Duodenal mucosa (tissue), 2 donors: ENCODE measurements around the gene FBXO3.
"Not testable (repeated sequence)": the region's sequence is repeated elsewhere in the genome, so short reads cannot be mapped to it uniquely, and the experiment has no call there.

Experiments
- H3K27ac ChIP-seq: one replicate; pipeline ENCODE4 v1.7.0; 2013; ENCODE audit warnings: low read depth, low read length
- H3K27me3 ChIP-seq, 2 donors: one replicate each; pipeline ENCODE4 v1.7.0; 2013; ENCODE audit warnings: low read length in 2 of 2, control low read depth in 1 of 2; ENCODE audit not compliant: insufficient read depth in 2 of 2, control insufficient read depth in 1 of 2
- H3K36me3 ChIP-seq, 2 donors: one replicate each; pipeline ENCODE4 v1.7.0; 2013; ENCODE audit warnings: low read length in 2 of 2, control low read depth in 1 of 2; ENCODE audit not compliant: insufficient read depth in 2 of 2, control insufficient read depth in 1 of 2
- H3K4me1 ChIP-seq, 2 donors: one replicate each; pipeline ENCODE4 v1.7.0; 2013; ENCODE audit warnings: low read length in 2 of 2, control low read depth in 1 of 2; ENCODE audit not compliant: insufficient read depth in 2 of 2, control insufficient read depth in 1 of 2
- H3K4me3 ChIP-seq, 2 donors: one replicate each; pipeline ENCODE4 v1.7.0; 2013; ENCODE audit warnings: low read length in 2 of 2, low read depth in 1 of 2
- H3K9ac ChIP-seq, 2 donors: one replicate each; pipeline ENCODE4 v1.7.0; 2013; ENCODE audit warnings: low read length in 2 of 2, low read depth in 1 of 2
- H3K9me3 ChIP-seq, 2 donors: one replicate each; pipeline ENCODE4 v1.7.0; 2013; ENCODE audit warnings: low read length in 2 of 2, control low read depth in 1 of 2; ENCODE audit not compliant: control insufficient read depth in 1 of 2

FBXO3 gene

GRCh38 chr11:33719587-33719986 lies 54.7 kb downstream of the FBXO3 start:
- H3K9me3 ChIP-seq, result no peaks in the 10 kb centered on the region
- peaks cover 15 to 38% of the 10 kb centered on the region in 2 donors for H3K36me3 ChIP-seq
- H3K4me3 ChIP-seq, result no peak overlapping the region
- no peaks in the 10 kb centered on the region for H3K27me3 ChIP-seq
- H3K27ac ChIP-seq, result no peak overlapping the region
- no peak overlapping the region for H3K9ac ChIP-seq
- H3K4me1 ChIP-seq, result peaks cover 28 to 41% of the 10 kb centered on the region in 2 donors

GRCh38 chr11:33718440-33718839 lies 55.9 kb downstream of the FBXO3 start:
- H3K27ac ChIP-seq, result no peak overlapping the region
- H3K36me3 ChIP-seq, result peaks cover 15 to 43% of the 10 kb centered on the region in 2 donors
- H3K27me3 ChIP-seq, result no peaks in the 10 kb centered on the region
- H3K9me3 ChIP-seq, result no peaks in the 10 kb centered on the region
- H3K4me1 ChIP-seq, result peaks cover 26 to 38% of the 10 kb centered on the region in 2 donors
- no peak overlapping the region for H3K4me3 ChIP-seq
- H3K9ac ChIP-seq, result no peak overlapping the region

- Histone ChIP-seq H3K4me3 (no peak overlapping the region), H3K4me1 (peaks cover 15 to 33% of the 10 kb centered on the region in 2 donors), H3K9ac (no peak overlapping the region), H3K9me3 (no peaks in the 10 kb centered on the region), H3K27me3 (no peaks in the 10 kb centered on the region), H3K36me3 (peaks cover 7 to 34% of the 10 kb centered on the region in 2 donors), H3K27ac (no peak overlapping the region)
Measured at GRCh38 chr11:33716243-33716642, 58.1 kb downstream of the FBXO3 start.

GRCh38 chr11:33713856-33714398 lies 60.4 kb downstream of the FBXO3 start:
- Histone ChIP-seq H3K36me3 (peaks cover 14 to 37% of the 10 kb centered on the region in 2 donors), H3K27ac (no peak overlapping the region), H3K27me3 (no peaks in the 10 kb centered on the region), H3K4me1 (peaks cover 15 to 37% of the 10 kb centered on the region in 2 donors), H3K9ac (no peak overlapping the region), H3K9me3 (no peaks in the 10 kb centered on the region), H3K4me3 (no peak overlapping the region)

GRCh38 chr11:33713151-33713855 lies 61.0 kb downstream of the FBXO3 start:
- H3K36me3 ChIP-seq, result peaks cover 14 to 34% of the 10 kb centered on the region in 2 donors
- peaks cover 15 to 37% of the 10 kb centered on the region in 2 donors for H3K4me1 ChIP-seq
- no peak overlapping the region for H3K4me3 ChIP-seq
- H3K27me3 ChIP-seq, result no peaks in the 10 kb centered on the region
- H3K9me3 ChIP-seq, result no peaks in the 10 kb centered on the region
- no peak overlapping the region for H3K27ac ChIP-seq
- no peak overlapping the region for H3K9ac ChIP-seq

GRCh38 chr11:33712436-33712835 lies 61.9 kb downstream of the FBXO3 start:
- no peak overlapping the region for H3K9ac ChIP-seq
- no peak overlapping the region for H3K4me3 ChIP-seq
- no peaks in the 10 kb centered on the region for H3K27me3 ChIP-seq
- H3K9me3 ChIP-seq, result no peaks in the 10 kb centered on the region
- H3K4me1 ChIP-seq, result peaks cover 15 to 37% of the 10 kb centered on the region in 2 donors
- no peak overlapping the region for H3K27ac ChIP-seq
- H3K36me3 ChIP-seq, result peaks cover 14 to 32% of the 10 kb centered on the region in 2 donors

- Histone ChIP-seq H3K4me1 (peaks cover 7 to 31% of the 10 kb centered on the region in 2 donors), H3K27ac (no peak overlapping the region), H3K27me3 (no peaks in the 10 kb centered on the region), H3K36me3 (peaks cover 9 to 25% of the 10 kb centered on the region in 2 donors), H3K9ac (no peak overlapping the region), H3K4me3 (no peak overlapping the region), H3K9me3 (no peaks in the 10 kb centered on the region)
Measured at GRCh38 chr11:33709466-33709865, 64.9 kb downstream of the FBXO3 start.

GRCh38 chr11:33708985-33709384 lies 65.3 kb downstream of the FBXO3 start:
- peaks cover 9 to 21% of the 10 kb centered on the region in 2 donors for H3K36me3 ChIP-seq
- H3K9me3 ChIP-seq, result no peaks in the 10 kb centered on the region
- H3K4me3 ChIP-seq, result no peak overlapping the region
- no peak overlapping the region for H3K27ac ChIP-seq
- H3K4me1 ChIP-seq, result peaks cover 4 to 33% of the 10 kb centered on the region in 2 donors
- no peaks in the 10 kb centered on the region for H3K27me3 ChIP-seq
- no peak overlapping the region for H3K9ac ChIP-seq

GRCh38 chr11:33707831-33708230 lies 66.5 kb downstream of the FBXO3 start:
- Histone ChIP-seq H3K4me1 (peaks cover 9 to 33% of the 10 kb centered on the region in 2 donors), H3K36me3 (peaks cover 9 to 20% of the 10 kb centered on the region in 2 donors)
- not testable (repeated sequence) for H3K4me3 ChIP-seq, H3K9ac ChIP-seq, H3K27me3 ChIP-seq, H3K9me3 ChIP-seq, H3K27ac ChIP-seq

- Histone ChIP-seq H3K9me3 (no peaks in the 10 kb centered on the region), H3K27ac (no peak overlapping the region), H3K9ac (no peak overlapping the region), H3K27me3 (no peaks in the 10 kb centered on the region), H3K4me1 (peaks cover 9 to 35% of the 10 kb centered on the region in 2 donors), H3K4me3 (no peak overlapping the region), H3K36me3 (peaks cover 9 to 20% of the 10 kb centered on the region in 2 donors)
Measured at GRCh38 chr11:33706966-33707365, 67.4 kb downstream of the FBXO3 start.
